HL-60 (cell line): Measurements from ENCODE around the gene BARX1.

Source experiments
- CTCF ChIP-seq: IDR thresholded peaks from one replicate; pipeline ENCODE4 v1.5.1; 2011; ENCODE audit warnings: low read length, control low read depth, inconsistent platforms; ENCODE audit not compliant: insufficient read depth
- GABPA ChIP-seq: IDR thresholded peaks from 2 replicates; pipeline ENCODE4 v1.6.1; 2012; ENCODE audit warnings: low read depth
- POLR2AphosphoS5 ChIP-seq: IDR thresholded peaks from 2 replicates; pipeline ENCODE4 v1.6.1; 2012; ENCODE audit warnings: low read depth
- REST ChIP-seq: IDR thresholded peaks from 2 replicates; pipeline ENCODE4 v1.6.1; 2012; ENCODE audit warnings: low read depth; ENCODE audit not compliant: insufficient replicate concordance

DNA sequence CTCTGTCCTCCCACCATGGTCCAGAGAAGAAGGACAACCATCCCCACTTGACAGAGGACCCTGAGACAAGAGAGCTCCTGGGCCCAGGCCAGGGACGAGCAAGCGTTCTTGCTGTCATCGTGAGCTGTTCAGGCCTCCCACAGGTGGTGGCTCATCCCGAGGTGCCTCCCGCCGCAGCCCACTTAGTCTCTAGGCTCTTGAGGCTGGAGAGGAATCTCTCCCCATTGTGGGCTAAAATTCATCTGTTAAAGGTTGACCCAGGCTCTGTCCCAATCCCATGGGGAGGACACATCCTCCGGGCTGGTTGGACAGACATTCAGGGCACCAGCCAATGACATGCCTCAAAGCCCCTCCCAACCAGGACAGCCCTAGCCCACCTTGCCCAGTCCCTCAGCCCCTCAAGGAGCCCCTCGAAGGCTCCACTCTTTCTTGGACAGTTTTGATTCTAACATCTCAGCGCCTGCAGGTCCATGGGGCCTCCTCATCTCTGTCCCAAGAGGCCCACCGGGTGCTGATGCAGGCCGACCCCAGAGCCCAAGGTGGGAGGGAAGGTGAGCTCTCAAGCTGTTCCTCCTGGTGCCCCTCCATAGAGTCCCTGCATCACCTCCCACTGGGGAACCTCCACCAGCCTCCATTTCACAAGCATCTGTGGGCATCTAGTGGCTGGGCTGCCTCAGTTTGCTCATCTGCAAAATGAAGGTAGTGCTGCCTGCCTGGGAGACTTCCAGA, 52.9 kb downstream of the BARX1 start:
- TF ChIP-seq CTCF (no peak), GABPA (no peak), POLR2AphosphoS5 (no peak), REST (no peak)
